Transverse colon (tissue), 4 donors: ENCODE results near the gene LMX1B. TPM values are rescaled to one million over a fixed set of nuclear protein-coding genes. Genes with fewer than 3 reads are reported as not detected.
"Not testable (repeated sequence)": the region's sequence is repeated elsewhere in the genome, so short reads cannot be mapped to it uniquely, and the experiment has no call there.

Source experiments
- DNase-seq: peaks from one replicate; pipeline ENCODE4 v3.0.0-alpha.2; 2019
- H3K27ac ChIP-seq, 4 donors: fragments of 200-600 bp; sonication (generic); 2 replicates each; pipeline ENCODE4 v1.5.1; 2016 to 2018; ENCODE audit warnings: inconsistent platforms in 4 of 4
- H3K27me3 ChIP-seq: fragments of 200-600 bp; sonication (generic); 2 replicates; pipeline ENCODE4 v1.5.1; 2017; ENCODE audit warnings: inconsistent platforms
- H3K36me3 ChIP-seq, 4 donors: fragments of 200-600 bp; sonication (generic); 2 replicates each; pipeline ENCODE4 v1.5.1; 2017 to 2019; ENCODE audit warnings: inconsistent platforms in 4 of 4
- H3K4me1 ChIP-seq, 4 donors: fragments of 200-600 bp; sonication (generic); 2 replicates each; pipeline ENCODE4 v1.5.1; 2017 to 2020; ENCODE audit warnings: inconsistent platforms in 4 of 4
- H3K4me3 ChIP-seq, 4 donors: fragments of 200-600 bp; sonication (generic); 1 replicate in 1 of 4; 2 replicates in 3 of 4; pipeline versions ENCODE4 v1.5.1 to v1.6.1; 2017 to 2019; ENCODE audit warnings: inconsistent platforms in 4 of 4
- H3K9me3 ChIP-seq, 2 donors: fragments of 200-600 bp; sonication (generic); 2 replicates each; pipeline ENCODE4 v1.5.1; 2017 to 2019; ENCODE audit warnings: inconsistent platforms in 2 of 2
- EP300 ChIP-seq: sonication (generic); formaldehyde crosslinking; IDR thresholded peaks from one replicate; pipeline ENCODE4 v1.6.1; 2017; ENCODE audit warnings: antibody characterized with exemption, low read depth
- POLR2A ChIP-seq: fragments of 450-650 bp; IDR thresholded peaks from one replicate; pipeline ENCODE4 v1.6.1; 2016; ENCODE audit warnings: antibody characterized with exemption, mild to moderate bottlenecking, moderate library complexity
- POLR2AphosphoS5 ChIP-seq, 3 donors: sonication (generic); formaldehyde crosslinking; IDR thresholded peaks; one replicate each; pipeline ENCODE4 v1.6.1; 2016; ENCODE audit warnings: antibody characterized with exemption in 3 of 3
- WGBS, 2 donors: methylation state at CpG; one replicate each; pipeline ENCODE4 v1.1.5; 2018; ENCODE audit warnings: low coverage in 1 of 2; 5-methylcytosine and 5-hydroxymethylcytosine counted together
- in situ Hi-C, 4 donors: fragments of 200-750 bp; cut with MboI; loops; one replicate each; pipeline versions ENCODE4 v1.15.0 to v1.15.1; 2017; ENCODE audit warnings: low sequenced_read_pairs in 3 of 4, low pct_ligation_motif_present in 1 of 4, low pct_unique_long_range_greater_than_20kb in 1 of 4
- intact Hi-C: fragments of 100-400 bp; cut with DNase I; formaldehyde crosslinking; loops from one replicate; pipeline ENCODE4 v1.15.1; 2023; ENCODE audit warnings: low total_unique reads
- total RNA-seq, 4 donors: library from RNA; depleted of rRNA; stranded (reverse); fragments of >200 nt; gene quantifications; one replicate each; pipeline ENCODE4 v1.1.0, GENCODE V29; 2016
- TF ChIP-seq, protein P1 (sequence below), 5 experiments: fragments of 200-600 bp in 3 of 5; fragments of 450-650 bp in 2 of 5; sonication (generic) in 3 of 5; IDR thresholded peaks; 1 replicate in 2 of 5; 2 replicates in 3 of 5; pipeline ENCODE4 v1.5.1; 2016 to 2017; ENCODE audit warnings: antibody characterized with exemption in 5 of 5, inconsistent platforms in 3 of 5, mild to moderate bottlenecking in 2 of 5, moderate library complexity in 1 of 5

Gene LMX1B
- total RNA-seq, 4 donors from 2014 or later = 0.64 TPM; not detected in 3

DNA sequence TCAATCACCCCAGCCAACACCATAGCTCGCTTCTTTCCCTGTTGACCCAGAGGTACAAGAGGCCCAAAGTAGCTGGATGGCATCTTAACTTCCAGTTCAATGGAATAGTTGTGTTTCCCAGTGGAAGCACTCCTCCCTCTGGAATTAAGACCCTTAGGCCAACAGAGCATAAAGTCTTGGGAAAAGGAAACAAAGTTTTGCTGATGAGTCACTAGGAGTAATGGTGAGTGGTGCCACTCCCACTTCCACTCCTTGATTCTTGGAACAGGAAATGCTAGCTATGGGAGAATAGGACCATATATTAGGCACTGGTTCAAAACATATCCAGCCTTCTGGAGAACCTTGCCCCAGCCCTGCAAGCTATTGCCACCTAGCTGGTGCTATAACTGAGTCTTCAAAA, 44.7 kb upstream of the LMX1B start:
- Histone ChIP-seq H3K36me3 (no peaks in the 10 kb centered on the region), H3K4me1 (no peaks in the 10 kb centered on the region), H3K27ac (no peak overlapping the region), H3K27me3 (peaks cover 28% of the 10 kb centered on the region), H3K4me3 (no peak overlapping the region), H3K9me3 (no peaks in the 10 kb centered on the region)
- intact Hi-C loops (no loop called here), in situ Hi-C loops (no loop called here)
- TF ChIP-seq POLR2A = no peak
- TF ChIP-seq EP300 = no peak
- TF ChIP-seq, protein P1, sequence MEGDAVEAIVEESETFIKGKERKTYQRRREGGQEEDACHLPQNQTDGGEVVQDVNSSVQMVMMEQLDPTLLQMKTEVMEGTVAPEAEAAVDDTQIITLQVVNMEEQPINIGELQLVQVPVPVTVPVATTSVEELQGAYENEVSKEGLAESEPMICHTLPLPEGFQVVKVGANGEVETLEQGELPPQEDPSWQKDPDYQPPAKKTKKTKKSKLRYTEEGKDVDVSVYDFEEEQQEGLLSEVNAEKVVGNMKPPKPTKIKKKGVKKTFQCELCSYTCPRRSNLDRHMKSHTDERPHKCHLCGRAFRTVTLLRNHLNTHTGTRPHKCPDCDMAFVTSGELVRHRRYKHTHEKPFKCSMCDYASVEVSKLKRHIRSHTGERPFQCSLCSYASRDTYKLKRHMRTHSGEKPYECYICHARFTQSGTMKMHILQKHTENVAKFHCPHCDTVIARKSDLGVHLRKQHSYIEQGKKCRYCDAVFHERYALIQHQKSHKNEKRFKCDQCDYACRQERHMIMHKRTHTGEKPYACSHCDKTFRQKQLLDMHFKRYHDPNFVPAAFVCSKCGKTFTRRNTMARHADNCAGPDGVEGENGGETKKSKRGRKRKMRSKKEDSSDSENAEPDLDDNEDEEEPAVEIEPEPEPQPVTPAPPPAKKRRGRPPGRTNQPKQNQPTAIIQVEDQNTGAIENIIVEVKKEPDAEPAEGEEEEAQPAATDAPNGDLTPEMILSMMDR (IDR thresholded peaks at IDR 0.05) = no peak
- no peak for TF ChIP-seq POLR2AphosphoS5 (IDR thresholded peaks at IDR 0.05)
- 100% methylated on average over 1 of the region's 1 CpG for WGBS, 2 donors
- no peak for DNase-seq

DNA sequence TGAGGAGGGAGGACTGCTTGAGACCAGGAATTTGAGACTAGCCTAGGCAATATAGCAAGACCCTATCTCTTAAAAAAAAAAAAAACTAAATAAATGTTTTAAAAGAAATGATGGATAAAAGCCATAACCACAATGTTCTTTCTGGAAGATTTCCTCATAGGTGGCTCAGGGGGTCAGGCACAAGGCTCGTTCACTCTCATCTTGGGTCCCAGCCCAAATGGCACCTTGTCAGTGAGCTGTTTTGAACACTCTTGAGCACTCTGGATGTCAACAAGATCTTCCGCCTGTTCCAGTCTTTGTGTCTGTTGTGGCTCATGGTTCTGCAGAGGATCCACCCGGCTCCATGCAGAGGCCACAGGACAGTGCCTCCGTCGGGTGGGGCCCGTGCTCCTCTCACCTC, 35.7 kb upstream of the LMX1B start:
- H3K4me1 ChIP-seq = no peaks in the 10 kb centered on the region
- no peak overlapping the region for H3K27ac ChIP-seq
- TF ChIP-seq POLR2AphosphoS5 (IDR thresholded peaks at IDR 0.05) (no peak), EP300 (no peak), POLR2A (no peak)
- TF ChIP-seq, protein P1 (IDR thresholded peaks at IDR 0.05) = no peak
- DNase-seq = no peak
- no peaks in the 10 kb centered on the region for H3K9me3 ChIP-seq
- in situ Hi-C loops = no loop called here
- WGBS, 2 donors = 79 to 82% methylated on average over 4 to 6 of the region's 6 CpGs
- H3K36me3 ChIP-seq = no peaks in the 10 kb centered on the region
- H3K27me3 ChIP-seq = peaks cover 38% of the 10 kb centered on the region
- no peak overlapping the region for H3K4me3 ChIP-seq
- intact Hi-C loops = no loop called here

- in situ Hi-C loops = not testable (repeated sequence)
- peaks cover 57% of the 10 kb centered on the region for H3K27me3 ChIP-seq
Observed at GRCh38 chr9:126580319-126580718, 33.4 kb upstream of the LMX1B start.

GRCh38 chr9:126581893-126582292, 31.8 kb upstream of the LMX1B start:
- in situ Hi-C loops (no loop called here), intact Hi-C loops (no loop called here)
- H3K36me3 ChIP-seq = no peaks in the 10 kb centered on the region
- no peak overlapping the region for H3K27ac ChIP-seq
- no peaks in the 10 kb centered on the region for H3K9me3 ChIP-seq
- no peak for DNase-seq
- H3K4me1 ChIP-seq = no peaks in the 10 kb centered on the region
- H3K27me3 ChIP-seq = peaks cover 58% of the 10 kb centered on the region
- no peak overlapping the region for H3K4me3 ChIP-seq
- TF ChIP-seq, protein P1 (IDR thresholded peaks at IDR 0.05) = no peak
- TF ChIP-seq POLR2AphosphoS5 (IDR thresholded peaks at IDR 0.05) (no peak), EP300 (no peak), POLR2A (no peak)
- WGBS, 2 donors = 62 to 69% methylated on average over 6 to 9 of the region's 9 CpGs

More at GRCh38 chr9:126580319-126580718, 33.4 kb upstream of the LMX1B start:
- H3K4me1 ChIP-seq, H3K4me3 ChIP-seq, DNase-seq, H3K27ac ChIP-seq, H3K9me3 ChIP-seq, intact Hi-C loops, H3K36me3 ChIP-seq: not testable (repeated sequence)
- 67 to 78% methylated on average over 5 of the region's 5 CpGs for WGBS, 2 donors

- Histone ChIP-seq H3K9me3 (no peaks in the 10 kb centered on the region), H3K4me1 (peaks cover 0 to 4% (median 0%) of the 10 kb centered on the region in 4 donors), H3K4me3 (no peak overlapping the region), H3K36me3 (no peaks in the 10 kb centered on the region), H3K27me3 (peaks cover 57% of the 10 kb centered on the region), H3K27ac (no peak overlapping the region)
- in situ Hi-C loops = no loop called here
- DNase-seq = no peak
- intact Hi-C loops = no loop called here
- 67% methylated on average over 7 of the region's 7 CpGs; no CpG with 5 or more reads in 1 of the 2 donors for WGBS, 2 donors
- TF ChIP-seq POLR2A (no peak), EP300 (no peak), POLR2AphosphoS5 (IDR thresholded peaks at IDR 0.05) (no peak)
- TF ChIP-seq, protein P1 (IDR thresholded peaks at IDR 0.05) = no peak
Observed at GRCh38 chr9:126582427-126582826, 31.3 kb upstream of the LMX1B start.
